HepG2 (cell line): ENCODE data around the gene EVC. TPM values are rescaled to one million over a fixed set of nuclear protein-coding genes. Genes with fewer than 3 reads are reported as not detected.

ENCODE experiments used
- ATAC-seq: fragments of 200-7000 bp; cut with Tn5 transposase; 3 replicates; pipeline ENCODE4 v1.9.1; 2020; ENCODE audit warnings: mild to moderate bottlenecking, moderate library complexity
- BruUV-seq: library from RNA; stranded (reverse); fragments of 400-500 nt; replicated peaks from 2 replicates; lab custom pipeline; 2021; lab: Mats Ljungman, UMichigan
- CTCF ChIA-PET: fragments of 300-600 bp; formaldehyde crosslinking; extraction: SDS; loops from one replicate; lab custom pipeline; 2021; ENCODE audit warnings: low total read pairs, inconsistent platforms, low intra/inter-chr PET ratio; lab: Yijun Ruan, JAX
- POLR2A ChIA-PET: fragments of 350-600 bp; sonication (Branson Sonifier 250); formaldehyde crosslinking; loops from one replicate; lab custom pipeline; 2020; ENCODE audit warnings: antibody characterized with exemption, inconsistent platforms; lab: Yijun Ruan, JAX
- DNase-seq: peaks from one replicate; pipeline ENCODE4 v3.0.0-alpha.2; 2015; ENCODE audit warnings: low spot score
- FAIRE-seq: peaks from 3 replicates; lab custom pipeline; 2011; peaks lifted over from hg19 to GRCh38; lab: Jason Lieb, UNC
- H2AFZ ChIP-seq: one replicate; pipeline ENCODE4 v1.6.1; 2011; ENCODE audit warnings: low read length, inconsistent platforms
- H3K27ac ChIP-seq: fragments of 300-600 bp; 3 replicates; pipeline ENCODE4 v1.8.0; 2011; ENCODE audit warnings: mixed run types, mild to moderate bottlenecking, mixed read lengths, low read length, inconsistent platforms; ENCODE audit not compliant: insufficient read depth; ENCODE audit errors: extremely low read length
- H3K27me3 ChIP-seq, 2 experiments: fragments of 200-600 bp in 1 of 2; 2 replicates in 1 of 2; 3 replicates in 1 of 2; pipeline versions ENCODE4 v1.6.0 to v1.8.0; 2011; ENCODE audit warnings: low read length in 2 of 2, mild to moderate bottlenecking in 2 of 2, moderate library complexity in 2 of 2, inconsistent platforms in 1 of 2; ENCODE audit not compliant: insufficient read depth in 2 of 2, control insufficient read depth in 1 of 2
- H3K36me3 ChIP-seq, 2 experiments: fragments of 200-600 bp in 1 of 2; replicated peaks in 1 of 2; 2 replicates in 1 of 2; 3 replicates in 1 of 2; pipeline versions ENCODE4 v1.5.1 to v1.8.0; 2011; ENCODE audit warnings: low read length in 2 of 2, inconsistent platforms in 1 of 2; ENCODE audit not compliant: insufficient read depth in 2 of 2, control insufficient read depth in 1 of 2
- H3K4me1 ChIP-seq: 2 replicates; pipeline ENCODE4 v1.5.1; 2012; ENCODE audit warnings: low read length, inconsistent platforms; ENCODE audit not compliant: insufficient read depth
- H3K4me2 ChIP-seq: 2 replicates; pipeline ENCODE4 v1.6.0; 2011; ENCODE audit warnings: low read depth, low read length, inconsistent platforms
- H3K4me3 ChIP-seq, 3 experiments: fragments of 200-600 bp in 1 of 3; sonication (generic), shearing (Covaris generic) in 1 of 3; replicated peaks in 1 of 3; 2 replicates each; pipeline ENCODE4 v1.5.1; 2011 to 2016; ENCODE audit warnings: low read length in 3 of 3, inconsistent platforms in 2 of 3, low read depth in 2 of 3, mild to moderate bottlenecking in 2 of 3, control low read depth in 1 of 3, mixed read lengths in 1 of 3; ENCODE audit not compliant: insufficient read depth in 1 of 3
- H3K79me2 ChIP-seq: one replicate; pipeline ENCODE4 v1.6.1; 2011; ENCODE audit warnings: low read length, inconsistent platforms; ENCODE audit not compliant: insufficient read depth
- H3K9ac ChIP-seq: 2 replicates; pipeline ENCODE4 v1.6.0; 2011; ENCODE audit warnings: mild to moderate bottlenecking, low read depth, low read length, inconsistent platforms; ENCODE audit not compliant: insufficient read depth
- H3K9me3 ChIP-seq: 2 replicates; pipeline ENCODE4 v1.5.1; 2012; ENCODE audit warnings: mild to moderate bottlenecking, low read length
- H4K20me1 ChIP-seq: 2 replicates; pipeline ENCODE4 v1.6.0; 2011; ENCODE audit warnings: inconsistent platforms, mild to moderate bottlenecking, low read length, moderate library complexity; ENCODE audit not compliant: insufficient read depth
- GLI4 ChIP-seq: sonication (generic); formaldehyde crosslinking; IDR thresholded peaks from 2 replicates; pipeline ENCODE4 v1.5.1; 2020; ENCODE audit warnings: missing genetic modification reagents, mild to moderate bottlenecking, moderate library complexity, borderline replicate concordance
- HDAC6 ChIP-seq: fragments of 200-600 bp; sonication (generic); IDR thresholded peaks from 2 replicates; pipeline ENCODE4 v1.7.0; 2017; ENCODE audit warnings: mild to moderate bottlenecking, antibody characterized with exemption, low read length, low read depth
- HOXA3 ChIP-seq: sonication (generic); formaldehyde crosslinking; IDR thresholded peaks from 2 replicates; pipeline ENCODE4 v1.5.0; 2020; ENCODE audit warnings: missing genetic modification reagents
- NR2F6 ChIP-seq, 2 experiments: IDR thresholded peaks; 2 replicates each; pipeline ENCODE4 v1.6.1; 2016; ENCODE audit warnings: antibody characterized with exemption in 1 of 2, mild to moderate bottlenecking in 1 of 2
- ZMYM4 ChIP-seq: sonication (generic); formaldehyde crosslinking; IDR thresholded peaks from 2 replicates; pipeline ENCODE4 v1.8.1; 2023; ENCODE audit warnings: mild to moderate bottlenecking, missing genetic modification reagents
- ZNF768 ChIP-seq: sonication (generic); formaldehyde crosslinking; IDR thresholded peaks from 2 replicates; pipeline ENCODE4 v1.4.0; 2020; ENCODE audit warnings: missing genetic modification reagents
- ZSCAN25 ChIP-seq: sonication (generic); formaldehyde crosslinking; IDR thresholded peaks from 2 replicates; pipeline ENCODE4 v1.8.0; 2022; ENCODE audit warnings: mild to moderate bottlenecking, missing genetic modification reagents
- WGBS: methylation state at CpG from one replicate; pipeline ENCODE4 v1.1.6; 2017; ENCODE audit warnings: low lambda C conversion rate; 5-methylcytosine and 5-hydroxymethylcytosine counted together
- in situ Hi-C: cut with HindIII; loops from 2 replicates; pipeline ENCODE4 v1.10.0; 2017; ENCODE audit warnings: low pct_unique_long_range_greater_than_20kb; ENCODE audit not compliant: extremely low pct_ligation_motif_present
- intact Hi-C: fragments of 100-400 bp; cut with micrococcal nuclease; formaldehyde crosslinking; loops from one replicate; pipeline ENCODE4 v1.10.0; 2022; ENCODE audit not compliant: unreplicated experiment
- polyA plus RNA-seq, 8 experiments: library from polyadenylated mRNA; depleted of rRNA in 3 of 8; stranded (reverse) in 7 of 8; unstranded in 1 of 8; fragments of >200 nt; fragmentation: Illumina TruSeq in 4 of 8; extraction: Trizol in 4 of 8; gene quantifications; 2 replicates each; pipeline versions ENCODE4 v1.2.1 to v1.2.3, GENCODE V29; 2011 to 2016; ENCODE audit warnings: low read depth in 4 of 8, missing spikeins in 1 of 8, mixed read lengths in 1 of 8; ENCODE audit not compliant: insufficient read depth in 1 of 8
- total RNA-seq, 5 experiments: library from RNA; depleted of rRNA; stranded (reverse); fragments of >200 nt; fragmentation: Illumina TruSeq; extraction: Trizol; gene quantifications; 2 replicates each; pipeline ENCODE4 v1.2.3, GENCODE V29; 2016; ENCODE audit warnings: low read depth in 1 of 5
- TF ChIP-seq, protein P1 (sequence below): sonication (generic); formaldehyde crosslinking; conservative IDR thresholded peaks from 2 replicates; pipeline ENCODE4 v1.4.0; 2020; ENCODE audit warnings: missing genetic modification reagents
- TF ChIP-seq, protein P2 (sequence below): sonication (generic); formaldehyde crosslinking; IDR thresholded peaks from 2 replicates; pipeline ENCODE4 v1.8.1; 2023; ENCODE audit warnings: mild to moderate bottlenecking, missing genetic modification reagents, borderline replicate concordance

The EVC gene
- total and polyA plus RNA-seq, 2 of the 13 experiments (the other 11 are each of a cell fraction or from before 2014, with no cell fraction given) = 3.1 to 4.9 TPM

DNA sequence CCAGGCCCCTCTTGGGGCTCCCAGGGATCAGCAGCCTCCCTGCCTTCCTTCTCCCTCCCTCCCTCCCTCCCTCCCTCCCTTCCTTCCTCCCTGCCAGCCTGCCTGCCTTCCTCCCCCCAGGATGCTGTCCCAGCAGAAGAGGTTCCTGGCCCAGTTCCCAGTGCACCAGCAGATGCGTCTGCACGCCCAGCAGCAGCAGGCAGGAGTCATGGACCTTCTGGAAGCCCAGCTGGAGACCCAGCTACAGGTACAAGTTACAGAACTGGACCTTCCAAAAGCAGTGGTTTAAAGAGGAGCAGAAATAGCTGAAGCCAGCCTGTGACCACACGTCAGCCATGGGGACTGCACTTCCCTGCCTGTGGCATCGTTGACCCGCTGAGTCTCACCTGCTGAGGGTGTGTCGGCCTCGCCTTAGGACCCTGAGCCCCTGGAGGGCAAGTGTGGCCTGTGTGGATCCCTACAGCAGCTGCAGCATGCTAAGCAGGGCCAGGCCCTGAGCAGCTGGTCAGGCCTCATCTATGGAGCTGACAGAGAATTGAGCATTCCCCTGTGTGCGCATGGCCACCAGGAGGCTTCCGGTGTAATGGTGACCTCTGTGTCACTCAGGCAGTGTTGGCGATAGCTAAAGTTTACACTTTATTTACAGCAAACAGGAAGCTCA, 97.2 kb downstream of the EVC start (continued):
- TF ChIP-seq, protein P1, sequence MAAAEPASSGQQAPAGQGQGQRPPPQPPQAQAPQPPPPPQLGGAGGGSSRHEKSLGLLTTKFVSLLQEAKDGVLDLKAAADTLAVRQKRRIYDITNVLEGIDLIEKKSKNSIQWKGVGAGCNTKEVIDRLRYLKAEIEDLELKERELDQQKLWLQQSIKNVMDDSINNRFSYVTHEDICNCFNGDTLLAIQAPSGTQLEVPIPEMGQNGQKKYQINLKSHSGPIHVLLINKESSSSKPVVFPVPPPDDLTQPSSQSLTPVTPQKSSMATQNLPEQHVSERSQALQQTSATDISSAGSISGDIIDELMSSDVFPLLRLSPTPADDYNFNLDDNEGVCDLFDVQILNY (CRISPR knock-in tag) = no peak
- TF ChIP-seq, protein P2, sequence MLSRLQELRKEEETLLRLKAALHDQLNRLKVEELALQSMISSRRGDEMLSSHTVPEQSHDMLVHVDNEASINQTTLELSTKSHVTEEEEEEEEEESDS (CRISPR knock-in tag) = no peak
- TF ChIP-seq HDAC6 = no peak
- TF ChIP-seq ZSCAN25 (CRISPR knock-in tag) = no peak
- no peak for TF ChIP-seq GLI4 (CRISPR knock-in tag)
- TF ChIP-seq NR2F6 (IDR thresholded peaks at IDR 0.05) = no peak
- TF ChIP-seq NR2F6 (CRISPR knock-in tag; IDR thresholded peaks at IDR 0.05) = no peak
- no peak for TF ChIP-seq ZMYM4
- TF ChIP-seq, all 625 proteins: peak for 0

DNA sequence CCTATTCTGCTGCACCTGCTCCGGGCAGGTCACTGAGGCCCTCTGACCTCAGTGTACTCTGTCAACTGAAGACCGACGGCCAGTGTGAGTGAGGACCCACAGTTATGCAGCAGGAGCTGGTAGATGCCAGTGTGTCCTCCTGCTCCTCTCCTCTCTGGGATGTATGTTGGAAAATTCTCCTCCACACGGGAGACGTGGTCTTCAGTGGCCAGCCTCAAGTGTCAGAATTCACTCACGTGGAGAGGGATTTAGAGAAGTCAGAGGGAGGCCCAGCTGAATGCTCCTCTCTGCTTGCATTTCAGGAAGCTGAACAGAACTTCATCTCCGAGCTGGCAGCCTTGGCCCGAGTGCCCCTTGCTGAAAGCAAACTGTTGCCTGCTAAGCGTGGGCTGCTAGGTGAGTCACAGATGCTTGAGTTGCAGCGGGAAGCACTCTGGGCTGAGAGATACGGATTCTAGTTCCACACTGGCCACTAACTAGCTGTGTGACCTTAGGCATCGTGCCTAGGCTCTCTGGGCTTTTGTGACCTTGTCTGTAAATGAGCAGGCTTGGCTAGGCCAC, 98.3 kb downstream of the EVC start:
- intact Hi-C loops (no loop called here), in situ Hi-C loops (loop anchor here (25.0 kb wide), 1 partner anchor 822 kb away; no protein-coding TSS in a partner anchor)
- FAIRE-seq = no peak
- TF ChIP-seq HOXA3 (CRISPR knock-in tag) = no peak
- peak; percentile 32; the same call in 1 of the 2 replicates for TF ChIP-seq ZNF768 (CRISPR knock-in tag)
- no peak overlapping the region for H3K4me3 ChIP-seq
- no peaks in the 10 kb centered on the region for H3K9me3 ChIP-seq
- ATAC-seq = no peak
- H3K4me1 ChIP-seq = no peaks in the 10 kb centered on the region
- H3K27ac ChIP-seq = no peak overlapping the region
- no peak for DNase-seq
- ChIA-PET POLR2A (no interaction called here), CTCF (no interaction called here)
- H2AFZ ChIP-seq = no peak overlapping the region
- no peak overlapping the region for H3K9ac ChIP-seq
- no peaks in the 10 kb centered on the region; a peak in 1 of 5 replicates for H3K27me3 ChIP-seq
- peaks cover 2% of the 10 kb centered on the region; the same call in 1 of the 2 replicates for H4K20me1 ChIP-seq
- 98% methylated on average over 11 of the region's 12 CpGs for WGBS
- no peaks in the 10 kb centered on the region for H3K79me2 ChIP-seq
- no TSS peak for BruUV-seq
- no peak overlapping the region for H3K4me2 ChIP-seq
- H3K36me3 ChIP-seq = peaks cover 6 to 40% of the 10 kb centered on the region in 2 experiments; a peak in 4 of 5 replicates
